A549 treated with AZD2906 at 1 μM for 4 hours (cell line): ENCODE data around the gene MAGED4B. TPM values are rescaled to one million over a fixed set of nuclear protein-coding genes. Genes with fewer than 3 reads are reported as not detected.

Experiments
- total RNA-seq: library from RNA; stranded (reverse); fragments of 200-300 nt; extraction: Qiagen RNA extraction; gene quantifications from 5 replicates; pipeline ENCODE4 v1.2.3, GENCODE V29; 2022

Gene MAGED4B
- total RNA-seq: 8.4 to 15.5 TPM (median 13.6 TPM) in 5 replicates

GRCh38 chrX:52068666-52069640 lies at the start of gene MAGED4B:
TSS of gene MAGED4B (minus strand) at chrX:52069183. CDS start at chrX:52068172, 1,011 bp downstream.

Other genes starting within 250 kb of the MAGED4B start
- 66.6 to 90.1 TPM (median 79.1 TPM) in 5 replicates for gene MAGED1, start 175.6 kb downstream of the MAGED4B start, total RNA-seq
- gene MAGED4, start 115.7 kb upstream of the MAGED4B start, total RNA-seq: 4.9 to 10.0 TPM (median 8.0 TPM) in 5 replicates